Astrocyte of the cerebellum (primary cell): ENCODE measurements around the gene ADD2.

Experiments
- DNase-seq: peaks from one replicate; pipeline ENCODE4 v3.0.0-alpha.2; 2011; ENCODE audit warnings: low read depth
- H3K4me3 ChIP-seq: 2 replicates; pipeline ENCODE4 v1.5.1; 2011; ENCODE audit warnings: mild to moderate bottlenecking, low read depth, low read length, moderate library complexity
- in situ Hi-C: cut with HindIII; loops from 2 replicates; pipeline ENCODE4 v1.10.0; 2017; ENCODE audit warnings: low sequenced_read_pairs
- TF ChIP-seq, protein P1 (sequence below): IDR thresholded peaks from 2 replicates; pipeline ENCODE4 v1.5.1; 2012; ENCODE audit warnings: low read length, low read depth, moderate library complexity, mild to moderate bottlenecking; ENCODE audit errors: missing control alignments

The ADD2 gene

GRCh38 chr2:70607121-70607561 is 160.9 kb downstream of the ADD2 start:
- in situ Hi-C loops, result no loop called here
- peak; percentile 39 for DNase-seq
- no peak overlapping the region for H3K4me3 ChIP-seq
- TF ChIP-seq, protein P1, sequence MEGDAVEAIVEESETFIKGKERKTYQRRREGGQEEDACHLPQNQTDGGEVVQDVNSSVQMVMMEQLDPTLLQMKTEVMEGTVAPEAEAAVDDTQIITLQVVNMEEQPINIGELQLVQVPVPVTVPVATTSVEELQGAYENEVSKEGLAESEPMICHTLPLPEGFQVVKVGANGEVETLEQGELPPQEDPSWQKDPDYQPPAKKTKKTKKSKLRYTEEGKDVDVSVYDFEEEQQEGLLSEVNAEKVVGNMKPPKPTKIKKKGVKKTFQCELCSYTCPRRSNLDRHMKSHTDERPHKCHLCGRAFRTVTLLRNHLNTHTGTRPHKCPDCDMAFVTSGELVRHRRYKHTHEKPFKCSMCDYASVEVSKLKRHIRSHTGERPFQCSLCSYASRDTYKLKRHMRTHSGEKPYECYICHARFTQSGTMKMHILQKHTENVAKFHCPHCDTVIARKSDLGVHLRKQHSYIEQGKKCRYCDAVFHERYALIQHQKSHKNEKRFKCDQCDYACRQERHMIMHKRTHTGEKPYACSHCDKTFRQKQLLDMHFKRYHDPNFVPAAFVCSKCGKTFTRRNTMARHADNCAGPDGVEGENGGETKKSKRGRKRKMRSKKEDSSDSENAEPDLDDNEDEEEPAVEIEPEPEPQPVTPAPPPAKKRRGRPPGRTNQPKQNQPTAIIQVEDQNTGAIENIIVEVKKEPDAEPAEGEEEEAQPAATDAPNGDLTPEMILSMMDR, result no peak
